ENCODE results near the gene PDGFD. TPM values are rescaled to one million over a fixed set of nuclear protein-coding genes. Genes with fewer than 3 reads are reported as not detected.

PDGFD gene
- total RNA-seq, 1 donor from 2014 or later = 10.9 TPM

DNA sequence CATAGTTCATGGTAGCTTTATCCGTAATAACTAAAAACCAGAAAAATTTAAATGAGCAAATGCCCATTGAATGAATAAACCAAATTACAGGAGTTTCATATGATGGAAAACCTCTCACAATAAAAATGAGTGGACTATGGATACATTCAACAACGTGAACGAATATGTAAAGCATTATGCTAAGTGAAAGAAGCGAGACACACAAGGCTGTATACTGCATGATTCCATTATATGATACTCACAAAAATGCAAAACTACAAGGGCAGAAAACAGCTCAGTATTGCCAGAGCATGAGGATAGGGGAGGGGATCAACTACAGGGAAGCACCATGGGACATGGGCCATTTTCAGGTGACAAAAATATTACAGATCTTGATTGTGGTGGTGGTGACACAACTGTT lies 105.3 kb downstream of the PDGFD start:
- TF ChIP-seq, protein P1, sequence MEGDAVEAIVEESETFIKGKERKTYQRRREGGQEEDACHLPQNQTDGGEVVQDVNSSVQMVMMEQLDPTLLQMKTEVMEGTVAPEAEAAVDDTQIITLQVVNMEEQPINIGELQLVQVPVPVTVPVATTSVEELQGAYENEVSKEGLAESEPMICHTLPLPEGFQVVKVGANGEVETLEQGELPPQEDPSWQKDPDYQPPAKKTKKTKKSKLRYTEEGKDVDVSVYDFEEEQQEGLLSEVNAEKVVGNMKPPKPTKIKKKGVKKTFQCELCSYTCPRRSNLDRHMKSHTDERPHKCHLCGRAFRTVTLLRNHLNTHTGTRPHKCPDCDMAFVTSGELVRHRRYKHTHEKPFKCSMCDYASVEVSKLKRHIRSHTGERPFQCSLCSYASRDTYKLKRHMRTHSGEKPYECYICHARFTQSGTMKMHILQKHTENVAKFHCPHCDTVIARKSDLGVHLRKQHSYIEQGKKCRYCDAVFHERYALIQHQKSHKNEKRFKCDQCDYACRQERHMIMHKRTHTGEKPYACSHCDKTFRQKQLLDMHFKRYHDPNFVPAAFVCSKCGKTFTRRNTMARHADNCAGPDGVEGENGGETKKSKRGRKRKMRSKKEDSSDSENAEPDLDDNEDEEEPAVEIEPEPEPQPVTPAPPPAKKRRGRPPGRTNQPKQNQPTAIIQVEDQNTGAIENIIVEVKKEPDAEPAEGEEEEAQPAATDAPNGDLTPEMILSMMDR (IDR thresholded peaks at IDR 0.05; ENCODE audit: borderline replicate concordance) = no peak
- Histone ChIP-seq H3K9me3 (replicated peaks) (no peaks in the 10 kb centered on the region), H3K4me1 (peaks cover 5% of the 10 kb centered on the region), H3K4me3 (no peak overlapping the region), H3K36me3 (no peaks in the 10 kb centered on the region), H3K27ac (replicated peaks) (no peak overlapping the region), H3K27me3 (ENCODE audit: low read depth) (no peaks in the 10 kb centered on the region)
- DNase-seq = no peak
- intact Hi-C loops (cut with micrococcal nuclease) = no loop called here

- Histone ChIP-seq H3K27me3 (ENCODE audit: low read depth) (no peaks in the 10 kb centered on the region), H3K4me1 (peaks cover 5% of the 10 kb centered on the region), H3K4me3 (no peak overlapping the region), H3K9me3 (replicated peaks) (no peaks in the 10 kb centered on the region), H3K27ac (replicated peaks) (no peak overlapping the region), H3K36me3 (no peaks in the 10 kb centered on the region)
- DNase-seq = no peak
- TF ChIP-seq, protein P1 (IDR thresholded peaks at IDR 0.05; ENCODE audit: borderline replicate concordance) = no peak
- intact Hi-C loops (cut with micrococcal nuclease) = no loop called here
These were observed 106.0 kb downstream of the PDGFD start for GRCh38 chr11:104057908-104058307.

- Histone ChIP-seq H3K27ac (replicated peaks) (no peak overlapping the region), H3K36me3 (no peaks in the 10 kb centered on the region), H3K4me3 (no peak overlapping the region), H3K4me1 (no peaks in the 10 kb centered on the region), H3K9me3 (replicated peaks) (no peaks in the 10 kb centered on the region), H3K27me3 (ENCODE audit: low read depth) (no peaks in the 10 kb centered on the region)
- DNase-seq = no peak
- intact Hi-C loops (cut with micrococcal nuclease) = no loop called here
- TF ChIP-seq, protein P1 (IDR thresholded peaks at IDR 0.05; ENCODE audit: borderline replicate concordance) = no peak
These were observed 108.4 kb downstream of the PDGFD start for GRCh38 chr11:104055596-104055995.

DNA sequence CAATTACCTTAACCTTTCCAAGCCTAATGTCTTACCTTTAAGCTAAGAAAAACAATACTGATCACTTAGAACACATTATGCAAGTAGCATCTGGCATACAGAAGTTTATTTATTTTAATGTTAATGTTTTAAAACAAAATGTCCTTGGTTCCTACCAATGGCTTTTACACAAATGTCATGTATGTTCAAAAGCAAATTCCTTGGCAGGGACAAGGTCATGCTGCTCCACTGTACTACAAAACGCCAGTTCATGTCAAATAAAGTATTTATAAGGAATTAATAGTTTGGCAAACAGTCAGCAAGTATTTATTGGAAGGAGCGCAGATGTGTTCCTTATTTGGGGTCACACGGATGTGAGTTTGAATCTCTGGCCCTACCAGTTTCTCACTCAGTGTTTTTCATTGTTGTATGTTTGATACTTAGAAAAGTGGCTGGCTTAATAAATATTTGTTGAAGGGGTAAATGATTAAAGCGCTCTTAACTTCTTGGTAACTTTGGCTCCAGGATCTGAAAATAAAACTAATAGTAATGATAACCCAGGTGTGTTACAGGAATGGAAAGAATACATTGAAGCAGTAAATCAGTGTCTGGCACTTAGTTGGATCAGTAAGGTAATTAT lies 108.9 kb downstream of the PDGFD start:
- H3K27me3 ChIP-seq (ENCODE audit: low read depth) = no peaks in the 10 kb centered on the region
- H3K27ac ChIP-seq (replicated peaks) = no peak overlapping the region
- TF ChIP-seq, protein P1 (IDR thresholded peaks at IDR 0.05; ENCODE audit: borderline replicate concordance) = no peak
- H3K4me1 ChIP-seq = no peaks in the 10 kb centered on the region
- no peaks in the 10 kb centered on the region for H3K36me3 ChIP-seq
- intact Hi-C loops (cut with micrococcal nuclease) = no loop called here
- H3K4me3 ChIP-seq = no peak overlapping the region
- DNase-seq = no peak
- H3K9me3 ChIP-seq (replicated peaks) = no peaks in the 10 kb centered on the region

DNA sequence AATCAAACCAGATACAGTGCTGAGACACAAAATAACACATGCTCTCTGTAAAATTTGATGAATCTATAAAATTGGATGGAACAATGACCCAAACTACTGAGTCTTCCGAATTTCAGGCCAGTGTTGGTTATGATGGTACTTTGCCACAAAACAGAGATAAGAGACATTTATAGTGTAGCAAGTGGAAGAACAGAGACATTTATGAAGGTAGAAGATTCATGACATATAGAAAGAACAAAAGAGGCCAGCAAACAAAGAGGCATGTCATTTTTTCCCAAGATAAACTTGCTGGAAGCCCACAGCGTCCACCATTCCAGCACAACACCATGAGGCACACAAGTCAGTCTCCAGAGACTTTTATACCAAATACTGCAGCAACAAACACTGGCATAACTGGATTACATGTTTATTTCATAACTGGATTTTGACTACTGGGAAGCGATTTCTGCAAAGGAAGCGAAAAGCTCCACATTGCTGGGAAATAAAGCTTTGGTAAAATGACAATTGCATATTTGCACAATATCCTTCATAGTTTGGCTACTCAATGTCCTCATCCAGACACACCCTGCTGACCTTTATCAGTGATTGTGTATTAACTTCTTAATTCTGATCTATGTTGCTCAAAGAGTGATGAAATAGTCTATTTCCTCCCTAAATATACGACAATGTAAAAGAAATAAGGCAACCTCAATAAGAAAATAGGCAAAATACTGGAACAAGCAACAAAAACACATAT lies 110.0 kb downstream of the PDGFD start:
- no peaks in the 10 kb centered on the region for H3K4me1 ChIP-seq
- H3K4me3 ChIP-seq = no peak overlapping the region
- intact Hi-C loops (cut with micrococcal nuclease) = no loop called here
- no peak overlapping the region for H3K27ac ChIP-seq (replicated peaks)
- H3K36me3 ChIP-seq = no peaks in the 10 kb centered on the region
- no peak for DNase-seq
- no peaks in the 10 kb centered on the region for H3K27me3 ChIP-seq (ENCODE audit: low read depth)
- TF ChIP-seq, protein P1 (IDR thresholded peaks at IDR 0.05; ENCODE audit: borderline replicate concordance) = no peak
- no peaks in the 10 kb centered on the region for H3K9me3 ChIP-seq (replicated peaks)
